ENCODE results near the gene DOCK4. TPM values are rescaled to one million over a fixed set of nuclear protein-coding genes. Genes with fewer than 3 reads are reported as not detected.

Gene DOCK4
- total RNA-seq, 1 experiment from 2014 or later, result 4.9 TPM

- no peak overlapping the region for H2BK12ac ChIP-seq (ENCODE audit: insufficient read length, low read depth, low read length)
- no peak overlapping the region for H3K9ac ChIP-seq (ENCODE audit: extremely low read depth, insufficient read length, low read length)
- no peak overlapping the region for H3T11ph ChIP-seq (ENCODE audit: low read length)
- no peak overlapping the region for H4K8ac ChIP-seq (replicated peaks; ENCODE audit: insufficient read length, low read depth, low read length)
- no peaks in the 10 kb centered on the region for H3K27me3 ChIP-seq (ENCODE audit: insufficient read depth, low read length)
- no peaks in the 10 kb centered on the region for H3K4me1 ChIP-seq (ENCODE audit: insufficient read depth, low read length)
- Mint-ChIP-seq H3K27ac (no peak overlapping the region), H3K9me3 (no peaks in the 10 kb centered on the region), H3K4me1 (peaks cover 0 to 2% of the 10 kb centered on the region in 2 experiments; a peak in 2 of 4 replicates), H3K4me3 (no peak overlapping the region), H3K36me3 (ENCODE audit: insufficient read depth in 1 of 3, low read depth in 3 of 3) (peaks cover 0 to 19% (median 3%) of the 10 kb centered on the region in 3 experiments; a peak in 3 of 7 replicates), H3K27me3 (ENCODE audit: low read depth) (no peaks in the 10 kb centered on the region)
- H2BK15ac ChIP-seq (ENCODE audit: low read depth, low read length), result no peak overlapping the region
- no peaks in the 10 kb centered on the region for H3K79me2 ChIP-seq (ENCODE audit: insufficient read depth, low read length)
- no peak overlapping the region for H3K27ac ChIP-seq (ENCODE audit: insufficient read length, low read depth, low read length)
- WGBS (ENCODE audit: extremely low coverage, insufficient read length, low lambda C conversion rate), result no CpG with 5 or more reads among the region's 5 CpGs
- H3K4me2 ChIP-seq (ENCODE audit: insufficient read depth, insufficient read length, low read length), result no peak overlapping the region
- no peaks in the 10 kb centered on the region for H3K9me3 ChIP-seq (ENCODE audit: control insufficient read depth, low read depth, low read length)
- H3K18ac ChIP-seq (ENCODE audit: insufficient read length, low read depth, low read length), result no peak overlapping the region
- no peaks in the 10 kb centered on the region for H3K79me1 ChIP-seq (ENCODE audit: insufficient read depth, low read depth, low read length, poor library complexity, severe bottlenecking)
- no peak for TF ChIP-seq CTCF (conservative IDR thresholded peaks at IDR 0.05)
- H2BK20ac ChIP-seq (ENCODE audit: low read depth, low read length, poor library complexity, severe bottlenecking), result no peak overlapping the region
- no peak overlapping the region for H3K56ac ChIP-seq (ENCODE audit: insufficient read length, low read depth, low read length)
- H3K23ac ChIP-seq (ENCODE audit: insufficient read length, low read depth, low read length), result no peak overlapping the region
- no peak overlapping the region for H3K14ac ChIP-seq (ENCODE audit: insufficient read depth, low read length)
- no peak overlapping the region for H4K5ac ChIP-seq (ENCODE audit: insufficient read length, low read depth, low read length)
- no peak for DNase-seq
- no peaks in the 10 kb centered on the region for H4K20me1 ChIP-seq (ENCODE audit: control insufficient read depth, insufficient read depth, insufficient read length)
- H2BK120ac ChIP-seq (ENCODE audit: low read depth, low read length, poor library complexity, severe bottlenecking), result no peak overlapping the region
- no peak overlapping the region for H2AFZ ChIP-seq (ENCODE audit: low read length)
- H3K4ac ChIP-seq (ENCODE audit: low read depth, low read length), result no peak overlapping the region
- H4K91ac ChIP-seq (ENCODE audit: insufficient read length, low read depth, low read length), result no peak overlapping the region
- no peaks in the 10 kb centered on the region for H3K23me2 ChIP-seq (ENCODE audit: insufficient read length, low read depth, low read length, poor library complexity, severe bottlenecking)
- no peak overlapping the region for H2AK5ac ChIP-seq (ENCODE audit: insufficient read length, low read length)
- H2BK5ac ChIP-seq (ENCODE audit: insufficient read length, low read length), result no peak overlapping the region
These were observed 443.4 kb downstream of the DOCK4 start for GRCh38 chr7:111762799-111763198.
